NCI-H82 treated with DMSO at 0.1 percent for 48 hours (cell line): ENCODE measurements around the gene SMNDC1.
"Not testable (repeated sequence)": the region's sequence is repeated elsewhere in the genome, so short reads cannot be mapped to it uniquely, and the experiment has no call there.

Experiments used
- DNase-seq: peaks from one replicate; lab custom pipeline; 2025; ENCODE audit not compliant: unreplicated experiment; lab: John Stamatoyannopoulos, UW

Gene SMNDC1

DNA sequence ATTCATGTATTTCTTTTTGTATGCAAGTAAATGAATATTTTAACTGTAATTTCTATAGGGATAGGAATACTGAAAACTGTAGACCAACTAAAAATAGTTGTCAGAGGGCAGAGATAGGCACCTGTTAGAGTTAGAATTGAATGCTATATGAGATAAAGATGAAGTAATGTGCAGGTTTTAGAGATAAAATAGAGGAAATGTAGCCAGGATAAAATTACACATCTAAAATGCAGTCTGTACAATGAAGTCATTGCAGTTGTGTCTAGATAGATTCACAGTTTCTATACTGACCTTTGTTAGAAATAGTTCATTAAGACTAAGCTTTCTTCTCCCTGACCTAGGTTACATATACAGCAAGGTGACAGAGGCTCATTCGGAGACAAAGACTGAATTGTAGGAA lies 46.2 kb downstream of the SMNDC1 start:
- DNase-seq = no peak

DNA sequence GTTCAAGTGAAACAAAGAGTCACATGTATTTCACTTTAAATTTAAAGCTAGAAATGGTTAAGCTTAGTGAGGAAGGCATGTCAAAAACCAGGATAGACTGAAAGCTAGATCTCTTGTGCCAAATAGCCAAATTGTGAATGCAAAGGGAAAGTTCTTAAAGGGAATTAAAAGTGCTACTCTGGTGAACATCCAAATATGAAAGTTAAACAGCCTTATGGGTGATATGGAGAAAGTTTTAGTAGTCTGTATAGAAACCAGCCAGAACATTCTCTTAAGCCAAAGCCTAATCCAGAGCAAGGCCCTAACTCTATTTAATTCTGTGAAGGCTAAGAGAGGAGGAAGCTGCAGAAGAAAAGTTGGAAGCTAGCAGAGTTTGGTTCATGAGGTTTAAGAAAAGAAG lies 50.3 kb downstream of the SMNDC1 start:
- DNase-seq = no peak

DNA sequence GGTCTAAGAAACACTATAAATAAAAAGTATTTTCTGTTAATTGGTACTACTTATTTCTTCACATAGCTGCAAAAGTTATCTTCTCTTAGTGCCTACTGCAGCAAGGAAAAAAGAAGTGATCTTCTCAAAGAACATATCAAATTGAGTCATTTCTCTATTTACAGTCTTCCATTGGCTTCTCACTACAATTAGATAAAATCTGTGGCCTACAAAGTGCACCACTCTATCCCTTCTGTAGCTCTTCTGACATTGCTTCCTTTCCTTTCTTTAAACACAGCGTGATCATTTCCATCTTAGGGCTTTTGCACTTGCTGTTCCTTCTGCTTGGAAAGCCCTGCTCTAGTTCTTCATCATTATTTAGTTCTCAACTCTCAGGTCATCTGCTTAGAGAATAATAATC lies 52.6 kb downstream of the SMNDC1 start:
- no peak for DNase-seq

DNA sequence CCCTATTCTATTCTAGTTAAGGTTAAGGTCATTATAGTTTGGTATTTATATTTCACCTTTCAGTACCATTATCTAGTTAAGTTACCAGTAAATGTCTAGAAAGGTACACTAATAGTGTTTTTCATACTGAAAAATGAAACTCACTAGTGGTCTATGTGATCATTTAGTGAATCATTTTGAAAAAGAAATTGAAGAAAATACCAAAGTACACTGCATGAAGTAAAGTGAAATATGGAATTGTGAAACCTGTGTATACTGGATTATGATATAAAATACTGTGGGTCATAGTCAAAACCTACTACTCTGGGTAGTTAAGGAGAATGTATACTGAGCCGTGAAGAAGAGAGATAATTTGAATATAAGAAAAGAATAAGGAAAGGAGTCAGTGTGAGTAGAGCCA lies 53.3 kb downstream of the SMNDC1 start:
- DNase-seq = not testable (repeated sequence)

DNA sequence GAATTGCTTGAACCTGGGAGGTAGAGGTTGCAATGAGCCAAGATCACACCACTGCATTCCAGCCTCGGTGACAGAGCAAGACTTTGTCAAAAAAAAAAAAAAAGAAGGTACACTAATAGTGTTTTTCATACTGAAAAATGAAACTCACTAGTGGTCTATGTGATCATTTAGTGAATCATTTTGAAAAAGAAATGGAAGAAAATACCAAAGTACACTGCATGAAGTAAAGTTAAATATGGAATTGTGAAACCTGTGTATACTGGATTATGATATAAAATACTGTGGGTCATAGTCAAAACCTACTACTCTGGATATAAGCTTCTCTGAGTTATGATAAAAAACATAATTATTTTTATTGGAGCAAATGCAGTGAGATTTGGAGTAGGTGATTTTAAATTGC lies 55.2 kb downstream of the SMNDC1 start:
- not testable (repeated sequence) for DNase-seq

DNA sequence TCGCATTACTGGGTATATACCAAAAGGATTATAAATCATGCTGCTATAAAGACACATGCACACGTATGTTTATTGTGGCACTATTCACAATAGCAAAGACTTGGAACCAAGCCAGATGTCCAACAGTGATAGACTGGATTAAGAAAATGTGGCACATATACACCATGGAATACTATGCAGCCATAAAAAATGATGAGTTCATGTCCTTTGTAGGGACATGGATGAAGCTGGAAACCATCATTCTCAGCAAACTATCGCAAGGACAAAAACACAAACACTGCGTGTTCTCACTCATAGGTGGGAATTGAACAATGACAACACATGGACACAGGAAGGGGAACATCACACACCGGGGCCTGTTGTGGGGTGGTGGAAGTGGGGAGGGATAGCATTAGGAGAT lies 56.9 kb downstream of the SMNDC1 start:
- not testable (repeated sequence) for DNase-seq

DNA sequence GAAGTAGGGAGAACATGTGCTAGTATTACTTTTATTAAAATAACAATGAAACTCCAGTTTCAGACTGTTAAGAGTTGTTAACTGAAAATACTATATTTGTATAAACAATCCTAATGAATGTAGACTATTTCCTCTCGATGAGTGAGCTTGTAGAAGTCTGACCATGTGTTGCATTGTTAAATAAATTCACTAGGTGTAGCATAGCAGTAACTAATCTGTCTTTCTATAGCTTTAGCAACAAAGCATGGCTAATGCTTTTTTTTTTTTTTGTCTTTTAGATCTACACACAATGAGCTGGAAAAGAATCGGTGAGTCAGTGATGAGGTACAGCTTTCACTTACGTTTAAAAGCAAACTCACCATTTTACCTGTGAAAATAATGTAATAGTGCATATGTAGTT lies 60.2 kb downstream of the SMNDC1 start:
- DNase-seq = no peak

GRCh38 chr10:110242511-110242910 lies 62.2 kb downstream of the SMNDC1 start:
- no peak for DNase-seq

GRCh38 chr10:110241841-110242240 lies 62.9 kb downstream of the SMNDC1 start:
- no peak for DNase-seq

- DNase-seq = no peak
Observed at GRCh38 chr10:110241407-110241806, 63.3 kb downstream of the SMNDC1 start.
